HG02763 (cell line): Measurements from ENCODE around the gene EIF4ENIF1.
"Not testable (repeated sequence)": the region's sequence is repeated elsewhere in the genome, so short reads cannot be mapped to it uniquely, and the experiment has no call there.

ENCODE experiments used
- ATAC-seq: cut with Tn5 transposase; IDR thresholded peaks from one replicate; pipeline ENCODE4 v1.9.1; 2021; ENCODE audit warnings: mild to moderate bottlenecking, moderate library complexity; ENCODE audit not compliant: unreplicated experiment

EIF4ENIF1 gene

DNA sequence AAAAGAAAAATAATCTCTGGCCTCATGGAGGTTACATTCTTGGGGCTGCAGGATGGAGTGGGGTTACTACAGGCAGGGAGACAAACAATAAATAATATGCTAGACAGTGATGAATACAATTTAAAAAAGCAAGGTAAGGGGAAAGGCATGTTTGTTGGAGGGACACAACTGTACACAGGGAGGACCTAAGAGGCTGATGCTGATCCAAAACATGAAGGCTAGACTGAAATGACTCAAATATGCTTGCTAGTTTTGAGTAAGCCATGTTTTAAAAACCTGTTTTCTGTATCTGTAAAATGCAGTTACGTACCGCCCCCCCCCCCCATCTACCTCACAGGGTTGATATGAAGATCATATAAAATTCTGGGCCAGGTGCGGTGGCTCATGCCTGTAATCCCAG is 44.0 kb downstream of the EIF4ENIF1 start:
- no peak for ATAC-seq

DNA sequence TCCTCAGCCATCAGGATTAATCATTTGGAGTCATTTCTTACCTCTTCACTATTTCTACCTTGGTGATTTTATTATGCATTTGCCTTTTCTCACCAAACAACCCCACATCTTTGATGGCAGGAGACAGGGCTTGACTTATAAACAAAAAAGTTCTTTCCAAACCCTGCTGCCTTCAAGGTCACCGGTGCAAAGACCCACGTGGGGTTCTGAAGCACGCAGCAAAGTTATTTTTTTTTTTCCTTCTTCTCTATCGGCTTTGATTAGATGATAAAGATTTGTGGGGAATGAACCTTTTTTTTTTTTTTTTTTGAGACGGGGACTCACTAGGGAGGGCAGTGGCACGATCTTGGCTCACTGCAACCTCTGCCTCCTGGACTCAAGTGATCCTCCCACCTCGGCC is 46.1 kb downstream of the EIF4ENIF1 start:
- no peak for ATAC-seq

GRCh38 chr22:31442768-31443489 is 46.7 kb downstream of the EIF4ENIF1 start:
- no peak for ATAC-seq

DNA sequence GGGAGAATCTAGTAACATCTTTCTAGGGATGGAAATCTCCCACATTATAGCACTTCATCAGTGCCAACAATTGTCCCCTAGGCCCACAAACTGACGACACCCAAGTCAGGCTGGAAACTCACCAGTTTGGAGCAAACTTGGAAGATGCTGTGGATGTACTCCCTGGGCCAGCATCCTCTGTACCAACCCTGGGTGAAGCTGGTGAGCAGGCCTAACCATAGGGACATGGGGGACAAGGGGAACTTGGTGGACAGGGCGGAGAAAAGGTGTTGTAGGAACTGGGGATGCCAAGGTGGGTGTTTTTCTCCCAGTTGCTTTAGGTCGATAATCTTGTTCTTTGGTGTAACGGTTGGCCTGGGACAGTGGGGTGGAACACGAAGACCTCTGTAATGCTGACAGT is 48.0 kb downstream of the EIF4ENIF1 start:
- ATAC-seq: no peak

DNA sequence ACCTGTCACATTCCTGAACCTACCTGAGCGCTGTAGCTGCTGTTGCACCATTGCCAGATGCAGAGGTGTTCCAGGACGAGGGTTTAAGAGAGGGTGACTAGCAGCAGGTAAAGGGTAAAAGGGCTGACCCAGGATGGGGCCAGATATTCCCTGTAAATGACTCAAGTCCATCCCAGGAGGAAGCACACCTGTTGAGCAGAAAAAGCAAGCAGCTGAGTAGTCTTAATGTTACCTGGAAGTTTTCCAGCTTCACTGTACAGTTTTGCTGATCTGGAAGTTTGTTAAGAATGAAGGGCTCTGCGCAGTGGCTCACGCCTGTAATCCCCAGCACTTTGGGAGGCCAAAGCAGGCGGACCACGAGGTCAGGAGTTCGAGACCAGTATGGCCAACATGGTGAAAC is 49.0 kb downstream of the EIF4ENIF1 start:
- no peak for ATAC-seq

DNA sequence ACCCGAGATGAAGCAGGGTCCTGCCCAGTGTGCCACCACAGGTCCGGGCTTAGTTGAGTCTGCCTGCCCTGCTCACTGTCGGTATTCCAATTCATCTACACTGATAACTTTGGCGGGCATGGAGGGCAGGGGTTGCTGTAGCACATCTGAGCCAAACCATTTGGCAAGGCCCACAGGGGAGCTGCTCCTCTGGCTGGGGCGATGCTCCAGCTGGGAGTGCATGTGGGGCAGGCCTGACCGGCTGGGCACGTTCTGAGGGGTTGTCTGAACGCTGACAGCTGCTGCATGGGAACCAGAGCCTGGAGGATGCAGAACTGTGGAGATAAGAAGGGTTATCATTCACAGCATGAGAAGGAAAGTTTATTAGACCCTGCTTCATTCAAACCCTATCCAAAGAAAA is 49.8 kb downstream of the EIF4ENIF1 start:
- ATAC-seq: no peak

DNA sequence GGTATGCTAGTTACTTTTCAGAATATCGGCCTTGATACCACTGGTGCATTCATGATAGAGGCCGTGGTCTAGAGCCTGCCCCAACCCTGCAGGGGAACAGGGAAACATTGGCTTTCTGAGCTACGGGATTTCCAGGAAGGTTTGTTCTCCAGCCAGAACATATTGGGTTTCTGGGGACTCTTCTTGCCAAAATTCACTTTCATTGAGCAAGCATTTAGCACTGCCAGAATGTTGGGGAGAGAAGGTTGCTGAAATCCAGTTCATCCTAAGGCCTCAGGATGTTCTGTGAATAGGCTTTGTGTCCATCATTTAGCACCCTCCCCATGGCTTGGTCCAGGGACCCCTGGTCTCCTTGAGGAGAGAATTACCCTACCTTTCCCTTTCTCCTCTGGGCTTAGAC is 53.5 kb downstream of the EIF4ENIF1 start:
- ATAC-seq: no peak

- ATAC-seq: no peak
These were observed 57.7 kb downstream of the EIF4ENIF1 start for GRCh38 chr22:31431950-31432349.

DNA sequence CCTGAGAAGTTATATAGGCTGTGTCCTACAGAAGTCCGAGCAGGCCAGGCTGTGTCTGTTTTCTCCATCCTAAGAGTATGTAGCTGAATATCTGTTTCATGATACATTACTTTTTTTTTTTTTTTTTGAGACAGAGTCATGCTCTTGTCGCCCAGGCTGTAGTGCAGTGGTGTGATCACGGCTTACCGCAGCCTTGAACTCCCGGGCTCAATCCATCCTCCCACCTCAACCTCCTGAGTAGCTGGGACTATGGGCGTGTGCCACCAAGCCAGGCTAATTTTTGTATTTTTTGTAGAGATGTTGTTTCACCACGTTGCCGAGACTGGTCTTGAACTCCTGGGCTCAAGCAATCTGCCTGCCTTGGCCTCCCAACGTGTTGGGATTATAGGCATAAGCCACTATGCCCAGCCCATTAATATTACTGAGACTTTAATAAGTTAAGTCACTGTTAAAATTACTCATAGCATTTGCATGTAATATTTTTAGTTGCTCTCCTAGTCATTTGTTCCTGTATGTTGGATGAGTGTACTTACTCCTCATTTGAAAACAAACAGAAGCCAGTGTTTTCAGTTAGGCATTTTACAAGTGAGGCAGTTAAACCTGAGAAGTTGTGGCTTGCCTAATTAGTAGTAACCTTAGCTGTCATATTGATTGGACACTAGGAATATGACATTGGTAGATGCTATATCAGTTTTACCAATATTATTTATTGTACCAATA is 64.2 kb downstream of the EIF4ENIF1 start:
- no peak for ATAC-seq

DNA sequence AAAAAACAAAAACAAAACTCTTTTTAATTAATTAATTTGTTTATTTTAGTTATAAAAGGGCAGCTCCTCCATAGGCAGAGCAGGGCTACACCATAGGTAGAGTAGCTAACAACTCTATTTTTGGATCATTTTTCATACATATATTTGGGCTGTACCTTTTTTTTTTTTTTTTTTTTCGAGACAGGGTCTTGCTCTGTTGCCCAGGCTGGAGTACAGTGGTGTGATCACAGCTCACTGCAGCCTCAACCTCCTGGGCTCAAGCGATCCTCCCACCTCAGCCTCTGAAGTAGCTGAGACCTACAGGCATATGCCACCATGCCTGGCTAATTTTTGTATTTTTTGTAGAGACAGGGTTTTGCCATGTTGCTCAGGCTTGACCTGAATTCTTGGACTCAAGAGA is 87.3 kb downstream of the EIF4ENIF1 start:
- ATAC-seq: not testable (repeated sequence)

GRCh38 chr22:31400023-31400397 is 89.6 kb downstream of the EIF4ENIF1 start:
- no peak for ATAC-seq

DNA sequence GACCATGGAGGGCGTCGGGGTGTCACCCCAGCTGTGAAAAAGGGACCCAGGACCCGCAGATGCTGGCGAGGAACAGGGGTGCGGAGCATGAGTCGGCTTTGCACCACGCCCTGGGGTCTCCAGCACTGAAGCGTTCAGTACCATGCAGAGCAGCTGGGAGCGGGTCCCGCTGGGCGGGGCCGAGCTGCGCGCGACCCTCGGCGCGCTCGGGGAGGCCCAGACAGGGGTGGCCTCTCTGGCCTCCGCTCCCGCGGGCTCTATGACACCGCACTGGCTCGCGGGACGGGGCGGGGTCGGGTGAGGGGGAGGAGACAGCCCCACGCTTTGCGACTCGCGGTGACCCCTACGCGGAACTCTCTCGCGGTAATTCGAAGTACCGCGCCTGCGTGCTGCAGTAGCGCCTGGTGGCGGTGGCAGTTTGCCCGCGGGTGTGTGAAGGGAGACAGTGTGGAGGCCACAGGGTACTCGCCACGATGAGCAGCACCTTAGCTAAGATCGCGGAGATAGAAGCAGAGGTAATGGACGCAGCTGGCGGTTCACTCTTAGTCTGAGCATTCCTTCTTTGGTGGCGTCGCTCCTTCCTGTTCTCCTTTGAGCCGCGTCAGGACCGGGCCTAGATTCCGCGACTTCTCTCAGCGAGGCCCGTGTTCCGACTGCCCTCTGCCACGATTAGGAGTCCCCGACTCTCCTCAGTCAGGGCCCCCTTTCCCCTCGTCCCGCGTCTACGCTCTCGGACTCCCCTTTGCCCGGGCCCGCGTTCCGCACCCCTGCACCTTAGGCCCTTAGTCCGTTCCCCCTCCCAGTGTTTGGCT is 90.2 kb downstream of the EIF4ENIF1 start, which contains the start of gene DRG1:
TSS of gene DRG1 (plus strand) at position 394 of the 812 bp plus-strand sequence. CDS start at position 474, 80 bp downstream.
- ATAC-seq: peak; percentile 96

DNA sequence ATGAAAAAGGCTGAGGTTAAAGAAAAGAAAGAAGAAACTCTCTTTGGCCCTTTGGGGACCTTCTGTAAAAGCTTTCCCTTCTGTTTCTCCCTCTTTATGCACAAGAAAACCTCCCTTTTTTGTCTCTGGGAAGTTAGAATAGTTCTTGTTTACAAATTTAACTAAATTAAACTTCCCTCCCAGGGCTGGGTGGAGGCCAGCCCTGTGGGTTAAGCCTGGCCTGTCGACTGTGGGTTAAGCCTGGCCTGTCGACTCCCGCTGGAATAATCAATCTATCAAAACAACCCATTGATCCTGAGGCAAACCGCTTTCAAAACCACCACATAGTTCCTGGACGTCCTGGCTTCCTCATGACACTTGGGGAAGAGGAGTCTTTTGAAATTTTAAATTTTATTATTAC is 91.4 kb downstream of the EIF4ENIF1 start:
- no peak for ATAC-seq

DNA sequence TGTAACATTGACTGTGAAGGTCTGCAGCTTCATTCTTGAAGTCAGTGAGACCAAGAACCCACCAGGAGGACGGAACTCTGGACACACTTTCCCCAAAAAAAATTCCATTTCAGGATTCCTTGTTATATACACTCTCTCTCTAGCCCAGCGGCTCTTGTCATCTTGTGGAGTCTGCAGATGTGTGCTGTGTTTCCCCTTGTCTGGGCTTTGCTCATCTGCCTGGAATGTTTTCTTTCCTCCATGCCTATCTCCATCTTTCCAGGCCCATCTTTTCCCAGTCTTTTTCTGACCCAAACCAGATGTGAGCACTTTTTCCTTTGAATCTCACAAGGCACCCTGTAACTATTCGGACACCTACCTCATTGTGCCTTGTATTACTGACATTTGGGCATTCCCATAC is 95.3 kb downstream of the EIF4ENIF1 start:
- no peak for ATAC-seq

- no peak for ATAC-seq
These were observed 95.7 kb downstream of the EIF4ENIF1 start for GRCh38 chr22:31393893-31394292.
